A549 (cell line): ENCODE data around the gene RNF166.

Source experiments
- CTCF ChIP-seq: fragments of >200 bp; sonication (Bioruptor Twin); formaldehyde crosslinking; IDR thresholded peaks from 3 replicates; pipeline ENCODE4 v1.5.1; 2016
- POLR2A ChIP-seq: IDR thresholded peaks from 2 replicates; pipeline ENCODE4 v1.6.1; 2012; ENCODE audit warnings: mild to moderate bottlenecking, low read length
- POLR2AphosphoS2 ChIP-seq: conservative IDR thresholded peaks from 2 replicates; pipeline ENCODE4 v1.6.1; 2012; ENCODE audit warnings: low read length, improper control_type of control experiment, inconsistent platforms

DNA sequence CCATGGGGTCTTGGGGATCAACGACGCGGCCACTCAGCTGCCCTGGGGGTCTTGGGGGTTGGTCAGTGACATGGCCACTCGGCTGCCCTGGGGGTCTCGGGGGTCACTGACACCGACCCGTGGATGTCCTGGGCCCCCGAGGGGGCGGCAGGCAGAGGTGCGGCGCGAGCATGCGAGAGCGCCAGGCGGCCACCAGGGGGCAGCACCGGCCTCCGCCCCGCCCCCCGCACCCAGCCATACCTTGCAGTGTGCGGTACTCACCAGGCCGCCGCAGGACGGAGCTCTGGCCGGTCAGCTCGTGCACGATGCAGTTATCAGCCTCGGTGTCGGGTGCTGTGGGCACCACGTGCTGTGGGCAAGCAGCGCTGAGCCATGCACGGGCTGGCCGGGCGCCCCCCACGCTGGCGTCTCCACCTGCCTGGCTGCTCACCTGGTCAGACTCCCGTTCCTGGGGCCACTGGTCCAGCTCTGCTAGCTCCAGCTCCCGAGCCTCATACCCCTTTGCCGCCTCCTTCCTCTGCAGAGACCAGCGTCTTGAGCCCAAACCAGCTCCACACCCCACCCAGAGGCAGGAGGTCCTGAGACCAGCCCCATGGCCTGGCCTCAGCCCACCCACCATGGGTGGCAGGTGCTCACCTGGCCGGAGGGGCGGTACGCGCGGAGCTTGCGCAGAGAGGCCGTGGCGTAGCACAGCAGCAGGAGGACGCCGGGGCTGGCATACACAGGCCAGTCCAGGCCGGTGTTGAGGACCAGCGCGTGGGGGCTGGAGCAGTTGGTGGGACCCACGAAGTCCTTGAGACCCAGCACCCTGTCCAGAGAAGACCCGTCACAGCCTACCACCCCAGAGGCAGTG, 31.3 kb upstream of the RNF166 start:
- peak; percentile 98 for TF ChIP-seq CTCF
- TF ChIP-seq POLR2AphosphoS2 = no peak
- TF ChIP-seq POLR2A = no peak
